NOMO-1 (cell line): ENCODE data around the gene LRRC59.
"Not testable (repeated sequence)": the region's sequence is repeated elsewhere in the genome, so short reads cannot be mapped to it uniquely, and the experiment has no call there.

ENCODE experiments used
- DNase-seq, 2 experiments: peaks; one replicate each; lab custom pipeline; 2025; ENCODE audit not compliant: unreplicated experiment in 2 of 2; lab: John Stamatoyannopoulos, UW

LRRC59 gene

DNA sequence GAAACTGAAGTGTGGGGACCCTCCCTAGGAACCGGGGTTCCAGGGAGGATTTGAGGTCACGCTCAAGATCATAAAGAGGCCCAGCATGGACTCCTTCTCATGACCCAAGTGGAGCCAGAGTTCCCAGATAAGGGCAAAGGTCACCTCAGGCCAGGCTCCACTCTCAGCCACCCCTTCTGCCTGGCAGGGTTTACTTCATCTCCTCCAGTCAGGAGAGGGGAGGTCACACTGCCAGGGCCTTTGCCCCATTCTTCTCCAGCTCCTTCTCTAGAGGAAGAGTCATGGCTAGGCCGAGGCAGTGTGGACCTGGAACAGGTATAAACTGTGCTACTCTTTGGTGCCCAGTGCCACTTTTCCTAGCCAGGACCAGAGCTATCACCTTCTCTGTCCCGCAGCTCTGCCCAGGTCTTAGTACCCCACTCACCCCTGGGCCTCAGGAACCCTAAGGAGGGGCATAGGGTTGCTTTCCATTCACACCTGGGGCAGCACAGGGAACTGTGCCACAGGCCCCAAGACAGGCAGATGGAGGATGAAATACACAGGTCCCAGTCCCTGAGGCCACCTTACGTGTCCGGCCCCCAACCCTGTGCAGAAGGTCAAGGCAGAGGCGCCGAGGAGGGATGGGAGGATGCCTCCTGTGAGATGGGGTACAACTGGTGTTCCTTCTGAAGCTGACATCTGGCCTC, 27.8 kb upstream of the LRRC59 start:
- no peak for DNase-seq

DNA sequence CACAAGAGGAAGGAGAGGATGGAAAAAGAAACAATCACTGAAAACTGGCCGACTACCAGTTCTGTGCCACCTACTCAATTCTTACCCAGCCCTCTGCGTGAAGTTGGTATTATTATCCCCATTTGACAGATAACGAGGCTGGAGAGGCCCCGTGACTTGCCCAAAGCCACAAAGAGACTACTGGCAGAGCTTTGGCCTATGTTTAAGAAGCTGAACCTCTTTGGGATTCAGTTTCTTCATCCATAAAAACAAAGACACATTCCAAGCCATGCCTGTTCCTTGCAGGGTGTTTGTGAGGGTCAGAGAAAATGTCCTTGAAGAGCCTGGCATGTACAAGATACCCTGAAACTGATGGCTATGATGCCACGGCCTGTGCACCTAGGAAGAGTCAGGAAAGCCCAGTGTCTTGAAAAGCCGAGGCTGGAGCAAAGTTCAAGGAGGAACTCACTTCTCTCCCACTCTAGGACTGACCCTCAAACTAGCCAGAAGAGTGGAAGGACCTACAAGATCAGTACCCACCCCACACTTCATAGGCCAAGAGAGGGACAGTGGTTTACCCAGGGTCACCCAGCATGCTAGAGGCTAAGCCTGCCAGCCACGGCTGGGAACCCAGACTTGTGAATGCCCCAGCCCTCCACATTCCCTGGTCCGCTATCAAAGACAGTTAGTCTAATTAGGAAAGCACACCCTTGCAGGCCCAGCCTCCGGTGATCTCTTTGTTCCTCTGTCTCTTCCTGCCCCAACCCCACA, 27.1 kb upstream of the LRRC59 start:
- no peak for DNase-seq

DNA sequence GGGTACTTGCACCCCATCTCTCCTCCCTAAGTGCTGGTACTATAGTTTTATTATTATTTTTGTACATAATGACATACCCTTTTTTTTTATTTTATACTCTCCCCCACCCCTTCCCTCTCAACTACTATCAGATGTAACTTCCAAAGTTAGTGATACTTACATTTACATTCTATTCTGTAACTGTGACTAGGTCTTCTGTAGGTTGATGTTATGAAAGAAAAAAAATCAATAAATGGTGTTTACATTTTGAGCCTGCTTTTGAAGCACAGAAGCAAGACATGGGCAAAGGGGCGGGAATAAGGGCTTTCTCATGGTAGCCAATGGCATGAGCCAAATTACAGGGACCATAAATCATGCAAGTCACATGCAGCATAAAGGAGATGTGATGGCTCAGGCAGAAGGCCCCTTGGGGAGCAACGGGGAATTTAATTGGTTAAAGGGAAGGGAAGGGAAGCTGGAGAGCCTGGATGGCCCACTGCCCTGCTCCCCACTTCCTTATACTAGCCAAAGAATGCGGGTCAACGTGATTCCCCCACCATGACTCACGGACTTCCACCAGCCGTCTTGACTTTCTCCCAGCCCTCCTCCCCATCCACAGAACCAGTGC, 26.3 kb upstream of the LRRC59 start:
- DNase-seq, result peak; percentile 50 to 76

DNA sequence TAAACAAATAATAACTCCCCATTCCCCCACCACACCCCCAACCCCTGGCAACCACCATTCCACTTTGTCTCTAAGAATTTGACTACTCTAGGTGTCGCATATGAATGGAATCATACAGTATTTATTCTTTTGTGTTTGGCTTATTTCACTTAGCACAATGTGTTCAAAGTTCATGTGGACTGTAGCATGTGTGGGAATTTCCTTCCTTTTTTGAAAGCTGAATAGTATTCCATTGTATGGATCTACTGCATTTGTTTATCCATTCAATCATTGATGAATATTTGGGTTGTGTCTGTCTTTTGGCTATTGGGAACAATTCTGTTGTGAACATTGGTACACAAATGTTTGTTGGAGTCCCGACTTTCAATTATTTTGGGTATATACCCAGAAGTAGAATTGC, 25.4 kb upstream of the LRRC59 start:
- DNase-seq, result no peak

DNA sequence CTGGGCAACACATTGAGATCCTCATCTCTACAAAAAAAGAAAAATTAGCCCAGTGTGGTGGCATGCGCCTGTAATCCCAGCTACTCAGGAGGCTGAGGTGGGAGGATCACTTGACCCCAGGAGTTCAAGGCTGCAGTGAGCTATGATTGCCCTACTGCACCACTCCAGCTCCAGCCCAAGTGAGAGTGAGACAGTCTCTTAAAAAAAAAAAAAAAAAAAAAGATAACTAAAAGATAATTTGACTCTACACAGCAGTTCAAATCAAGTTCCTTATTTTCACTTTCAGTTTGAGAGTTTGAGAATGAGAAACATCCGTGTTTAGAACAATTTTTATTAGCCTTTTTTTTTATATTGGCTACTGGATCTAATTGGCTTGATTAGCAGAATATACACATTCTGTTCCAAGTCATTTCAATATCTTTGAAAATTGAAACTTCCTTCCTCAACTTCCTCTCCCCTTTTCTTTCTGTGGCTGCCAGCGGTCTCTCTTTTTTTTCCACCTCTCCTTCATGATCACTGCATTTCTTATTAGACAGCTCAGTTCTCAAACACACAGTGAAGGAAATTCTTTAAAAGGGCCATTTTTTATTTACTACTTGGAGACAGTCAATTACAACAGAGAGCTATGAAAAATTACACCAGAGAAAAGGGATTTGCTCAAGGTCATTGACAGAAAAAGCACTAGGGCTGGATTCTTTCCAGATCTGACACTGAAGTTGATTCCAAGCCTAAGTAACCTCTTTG, 24.2 kb upstream of the LRRC59 start:
- peak; percentile 4 to 70 for DNase-seq

DNA sequence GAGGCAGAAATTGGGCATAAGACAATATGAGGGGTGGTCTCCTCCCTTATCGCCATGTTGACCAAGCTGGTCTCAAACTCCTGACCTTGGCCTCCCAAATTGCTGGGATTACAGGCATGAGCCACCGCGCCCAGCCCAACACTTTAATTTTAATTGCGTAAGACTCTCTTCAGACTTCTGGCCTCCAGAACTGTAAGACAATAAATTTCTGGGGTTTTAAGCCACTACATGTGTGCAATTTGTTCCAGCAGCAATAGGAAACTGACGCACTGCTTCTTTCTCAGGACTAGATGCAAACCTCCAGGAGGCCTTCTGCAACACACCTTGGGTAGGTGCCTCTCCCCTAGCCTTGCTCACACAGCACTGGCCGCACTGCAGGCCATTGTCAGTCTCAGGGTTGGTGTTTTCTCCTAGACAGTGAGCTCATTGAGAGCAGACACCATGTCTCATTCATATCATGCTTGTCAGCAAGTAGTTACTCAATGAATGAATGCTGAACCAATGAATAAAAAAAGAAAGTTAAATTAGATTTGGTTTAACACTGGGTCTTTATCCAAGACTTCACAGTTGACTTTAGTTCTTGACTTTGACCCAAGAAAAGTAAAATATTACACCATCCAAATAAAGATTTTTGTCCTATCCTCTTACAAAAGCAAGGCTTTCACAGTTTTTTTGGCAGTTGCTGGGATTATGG, 23.2 kb upstream of the LRRC59 start:
- peak; percentile 50 to 77 for DNase-seq

DNA sequence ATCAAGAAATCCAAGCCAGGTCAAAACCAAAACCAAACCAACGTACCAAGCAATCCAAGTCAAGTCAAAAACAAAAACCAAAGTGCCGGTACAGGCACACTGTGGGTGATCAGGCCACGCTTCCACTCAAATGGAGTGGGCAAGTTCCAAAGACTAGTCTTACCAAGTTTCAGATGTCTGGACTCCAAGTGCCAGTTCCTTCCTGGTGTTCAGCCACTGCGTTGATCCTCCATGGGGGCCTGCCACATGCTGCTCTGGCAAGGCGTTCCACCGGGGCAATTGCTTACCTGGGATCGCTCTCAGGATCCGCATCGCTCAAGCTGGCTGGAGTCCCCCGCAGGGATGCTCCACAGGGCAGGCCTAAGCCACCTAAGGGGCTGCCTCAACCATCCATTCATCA, 22.3 kb upstream of the LRRC59 start:
- not testable (repeated sequence) for DNase-seq

DNA sequence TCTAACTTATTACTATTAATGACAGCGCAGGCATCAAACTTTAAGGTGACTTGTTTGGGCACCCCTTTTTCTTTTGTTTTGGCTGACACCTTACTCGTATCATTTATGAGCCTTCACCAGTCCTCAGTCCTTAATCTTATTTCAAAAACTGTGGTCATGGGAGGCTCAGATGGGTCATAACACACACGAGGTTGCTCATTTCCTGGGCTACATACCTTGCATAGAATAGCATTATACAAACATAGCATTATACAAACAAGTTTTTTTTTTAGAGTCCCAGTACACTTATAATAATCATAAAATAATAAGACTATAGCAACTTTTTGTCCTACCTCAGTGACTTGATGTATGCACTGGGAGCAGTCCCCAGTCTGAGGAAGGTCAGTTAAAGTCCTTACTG, 17.5 kb upstream of the LRRC59 start:
- no peak for DNase-seq

DNA sequence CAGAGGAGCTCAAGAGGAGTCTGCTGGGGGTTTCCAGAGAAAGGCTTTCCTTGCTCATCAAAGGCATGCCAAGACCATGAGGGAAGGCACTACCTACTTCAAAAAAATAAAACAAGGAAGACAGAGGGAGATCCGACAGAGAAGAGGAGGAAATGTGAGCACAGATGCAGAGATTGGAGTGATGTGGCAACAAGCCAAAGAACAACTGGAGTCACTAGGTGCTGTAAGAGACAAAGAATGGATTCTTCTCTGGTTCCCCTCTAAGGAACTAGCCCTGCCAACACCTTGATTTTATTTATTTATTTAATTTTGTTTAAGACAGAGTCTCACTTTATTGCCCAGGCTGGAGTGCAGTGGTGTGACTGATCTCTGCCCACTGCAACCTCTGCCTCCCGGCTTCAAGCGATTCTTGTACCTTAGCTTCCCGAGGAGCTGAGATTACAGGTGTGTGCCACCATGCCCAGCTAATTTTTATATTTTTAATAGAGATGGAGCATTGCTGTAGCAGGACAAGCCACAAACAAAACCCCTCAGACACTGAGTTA, 14.9 kb upstream of the LRRC59 start:
- no peak for DNase-seq

DNA sequence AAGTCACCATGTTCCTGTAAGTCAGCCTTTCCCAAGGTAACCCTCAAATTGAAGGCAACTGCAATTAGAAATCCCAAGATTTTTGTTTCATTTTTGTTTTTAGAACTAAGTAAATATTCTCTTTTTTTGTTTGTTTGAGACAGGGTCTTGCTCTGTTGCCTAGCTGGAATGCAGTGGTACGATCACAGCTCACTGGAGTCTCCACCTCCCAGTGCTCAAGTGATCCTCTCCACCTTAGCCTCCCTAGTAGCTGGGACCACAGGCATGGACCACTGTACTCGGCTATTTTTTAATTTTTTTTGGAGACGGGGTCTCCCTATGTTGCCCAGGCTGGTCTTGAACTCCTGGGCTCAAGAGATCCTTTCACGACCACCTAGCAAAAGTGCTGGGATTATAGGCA, 10.6 kb upstream of the LRRC59 start:
- DNase-seq, result no peak

DNA sequence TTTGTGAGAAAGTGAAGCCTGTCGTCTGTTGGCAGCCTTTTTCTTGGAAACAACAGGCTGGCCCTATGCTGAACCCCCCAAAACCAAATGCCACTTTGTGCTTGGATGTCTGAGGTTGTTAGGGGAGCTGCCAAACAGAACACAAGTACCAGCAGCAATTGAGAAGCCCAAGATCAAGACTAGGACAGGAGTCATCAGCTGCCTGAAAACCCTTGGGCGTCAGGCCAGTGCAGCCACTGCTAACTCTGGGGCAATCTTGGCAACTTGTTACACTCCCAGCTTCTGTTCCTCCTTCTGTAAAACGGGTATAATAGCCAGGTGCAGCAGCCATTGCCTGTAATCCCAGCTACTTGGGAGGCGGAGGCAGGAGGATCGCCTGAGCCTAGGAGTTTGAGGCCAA, 9.3 kb upstream of the LRRC59 start:
- no peak for DNase-seq

DNA sequence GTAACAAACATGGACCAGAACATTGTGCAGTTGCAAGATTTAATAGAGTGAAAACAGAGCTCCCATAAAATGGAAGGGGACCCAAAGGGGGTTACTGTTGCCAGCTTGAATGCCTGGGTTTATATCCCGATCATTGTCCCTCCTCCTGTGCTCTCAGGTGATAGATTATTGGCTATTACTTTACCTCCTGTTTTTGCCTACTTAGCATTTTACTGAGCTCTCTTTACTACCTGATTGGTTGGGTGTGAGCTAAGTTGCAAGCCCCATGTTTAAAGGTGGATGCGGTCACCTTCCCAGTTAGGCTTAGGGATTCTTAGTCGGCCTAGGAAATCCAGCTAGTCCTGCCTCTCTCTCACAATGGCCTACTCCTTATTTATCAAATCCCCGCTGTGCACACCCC, 8.0 kb upstream of the LRRC59 start:
- DNase-seq, result not testable (repeated sequence)

DNA sequence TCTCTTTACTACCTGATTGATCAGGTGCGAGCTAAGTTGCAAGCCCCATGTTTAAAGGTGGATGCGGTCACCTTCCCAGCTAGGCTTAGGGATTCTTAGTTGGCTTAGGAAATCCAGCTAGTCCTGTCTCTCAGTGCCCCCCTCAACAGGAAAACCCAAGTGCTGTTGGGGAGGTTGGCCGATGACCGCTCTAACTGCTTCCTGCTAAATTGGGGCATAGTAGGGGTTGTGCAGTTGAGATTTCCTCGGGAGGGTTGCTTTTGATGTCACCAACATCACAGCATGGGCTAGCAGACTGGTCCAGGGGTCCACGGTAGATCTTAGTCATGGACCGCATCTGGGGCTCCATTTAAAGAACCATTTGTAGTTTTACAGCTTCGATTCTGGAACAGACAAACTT, 2.3 kb upstream of the LRRC59 start:
- not testable (repeated sequence) for DNase-seq

DNA sequence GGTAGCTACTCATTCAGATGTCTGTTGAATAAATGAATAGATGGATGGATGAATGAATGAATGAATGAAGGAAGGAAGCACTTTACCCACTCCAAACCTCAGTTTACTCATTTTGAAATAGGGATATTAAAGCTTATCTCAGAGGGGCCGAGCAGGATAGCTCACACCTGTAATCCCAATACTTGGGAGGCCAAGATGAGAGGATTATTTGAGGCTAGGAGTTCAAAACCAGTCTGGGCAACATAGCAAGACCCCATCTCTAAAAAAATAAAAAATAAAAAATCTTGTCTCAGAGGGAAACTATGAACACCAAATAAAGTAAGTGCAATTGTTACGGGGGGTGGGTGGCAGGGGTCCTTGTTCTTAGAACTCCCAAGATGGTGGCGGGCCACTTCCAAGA, 1.3 kb upstream of the LRRC59 start:
- DNase-seq, result not testable (repeated sequence)

DNA sequence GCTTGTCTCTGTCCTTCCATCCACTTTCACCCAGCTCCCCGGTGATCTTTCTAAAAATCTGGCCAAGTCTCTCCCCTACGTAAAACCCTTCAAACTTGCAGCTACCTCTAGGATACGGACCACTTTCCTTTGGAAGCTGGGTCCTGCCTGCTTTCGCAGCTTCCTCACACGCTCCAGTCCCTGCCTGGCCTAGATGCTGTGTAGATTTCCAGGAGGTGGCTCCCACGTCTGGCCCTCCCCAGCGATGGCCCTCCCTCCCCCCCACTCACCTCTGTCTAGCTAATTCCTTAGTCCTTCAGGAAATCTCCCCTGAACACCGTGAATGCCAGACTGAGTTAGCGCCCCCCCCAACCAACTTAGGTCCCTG, 579 bp upstream of the LRRC59 start:
- no peak for DNase-seq

DNA sequence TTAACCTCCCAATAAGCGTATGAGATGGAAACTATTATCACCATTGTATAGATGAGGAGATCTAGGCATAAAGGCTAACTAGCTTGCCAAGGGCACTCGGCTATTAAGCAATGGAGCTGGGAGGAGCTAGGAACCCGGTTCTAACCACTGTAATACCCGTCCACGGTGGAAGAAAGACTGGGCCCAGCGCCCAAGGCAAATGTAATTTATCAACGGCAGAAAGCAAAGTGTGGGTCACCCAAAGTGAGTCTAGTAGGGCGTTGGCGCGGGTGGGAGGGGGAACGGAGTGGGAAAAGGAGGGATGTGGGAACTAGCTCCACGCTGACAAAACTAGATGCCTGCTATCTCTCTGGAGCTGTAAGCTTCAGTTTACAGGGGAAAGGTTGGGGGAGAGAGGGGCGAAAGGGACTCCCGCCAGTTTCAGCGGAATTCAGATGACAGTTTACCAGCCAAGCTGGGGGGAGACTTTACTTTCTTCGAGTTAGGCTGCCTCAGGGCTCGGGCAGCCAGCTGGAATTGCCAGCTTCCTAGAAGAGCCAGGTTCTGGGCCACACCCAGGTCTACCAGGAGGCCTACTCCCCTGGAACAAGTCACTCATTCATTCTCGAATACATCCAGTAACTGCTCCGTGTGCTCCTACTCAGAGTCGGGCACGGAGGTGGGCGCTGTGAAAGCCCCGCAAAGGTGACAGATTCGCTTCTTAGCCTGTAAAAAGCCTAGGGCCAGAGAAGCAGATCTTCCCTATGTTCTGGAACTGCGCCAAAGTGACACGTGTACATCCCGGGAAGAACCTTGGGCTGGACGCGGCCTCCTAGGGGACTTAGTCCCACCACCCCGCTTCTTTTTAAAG, 837 bp downstream of the LRRC59 start:
- DNase-seq, result peak; percentile 4 to 38

DNA sequence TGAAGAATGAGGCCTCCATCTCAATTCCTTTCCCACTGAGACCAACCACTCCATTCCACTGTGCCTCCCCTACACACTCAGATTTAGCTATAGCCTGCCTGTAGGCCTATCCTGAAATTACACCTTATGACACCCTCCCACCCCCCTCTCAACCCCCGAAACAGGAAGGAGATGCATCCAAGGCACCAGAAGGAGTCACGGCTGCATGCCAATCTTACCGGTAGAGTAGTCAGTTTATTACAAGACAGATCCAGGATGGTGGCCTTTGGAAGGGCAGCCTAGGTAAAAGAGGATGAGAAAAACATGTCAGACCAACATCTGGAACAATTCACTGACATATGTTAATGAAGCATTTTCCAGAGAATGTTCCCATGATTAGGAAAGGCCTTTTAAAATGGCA, 2.6 kb downstream of the LRRC59 start:
- DNase-seq, result no peak

DNA sequence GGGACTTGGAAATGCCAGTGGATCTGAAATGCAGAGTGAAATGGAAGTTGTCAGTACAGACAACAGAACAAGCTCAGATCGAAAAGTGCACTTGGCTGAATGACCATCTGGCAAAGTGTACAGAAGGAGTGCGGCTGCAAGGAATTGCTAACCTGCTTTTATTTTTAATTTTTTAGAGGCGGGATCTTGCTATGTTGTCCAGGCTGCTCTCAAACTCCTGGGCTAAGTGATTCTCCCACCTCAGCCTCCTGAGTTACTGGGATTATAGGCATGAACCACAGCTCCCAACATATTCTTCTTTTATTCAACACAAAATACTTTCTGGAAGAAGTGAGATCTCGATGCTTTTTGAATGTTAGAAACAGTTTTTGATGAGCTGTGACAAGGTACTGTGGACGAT, 3.6 kb downstream of the LRRC59 start:
- DNase-seq, result no peak

DNA sequence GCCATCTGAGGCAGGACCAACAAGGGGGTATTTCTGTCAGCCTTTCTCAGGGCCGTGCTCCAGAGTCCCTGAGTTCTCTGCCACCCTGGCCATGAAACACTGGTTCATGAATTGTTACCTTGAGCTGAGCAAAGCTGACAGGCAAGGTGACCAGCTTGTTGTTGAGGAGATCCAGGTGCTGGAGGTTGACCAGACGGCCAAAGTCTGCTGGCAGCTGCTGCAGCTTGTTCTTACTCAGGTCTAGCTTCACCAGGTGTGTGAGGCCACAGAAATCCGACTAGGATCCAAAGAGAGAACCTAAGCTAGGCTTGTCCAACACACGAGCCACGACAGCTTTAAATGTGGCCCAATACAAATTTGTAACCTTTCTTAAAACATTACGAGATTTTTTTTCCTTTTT, 4.7 kb downstream of the LRRC59 start:
- DNase-seq, result no peak

DNA sequence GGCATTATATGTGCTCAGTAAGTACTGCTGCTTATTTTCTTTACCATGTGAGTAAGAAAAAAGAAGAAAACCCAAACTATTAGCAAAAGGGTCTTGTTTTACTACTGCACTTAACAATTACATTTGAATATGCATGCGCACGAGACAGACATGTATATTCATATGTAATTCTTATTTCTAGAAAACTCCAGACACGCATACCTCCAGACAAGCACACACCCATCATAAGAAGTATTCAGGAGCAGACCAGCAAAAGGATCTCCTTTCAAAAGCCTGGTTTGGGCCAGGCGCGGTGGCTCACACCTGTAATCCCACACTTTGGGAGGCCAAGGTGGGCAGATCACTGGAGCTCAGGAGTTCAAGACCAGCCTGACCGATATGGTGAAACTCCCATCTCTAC, 7.8 kb downstream of the LRRC59 start:
- DNase-seq, result no peak
